ENCODE results near the gene MCF2L.

The MCF2L gene

DNA sequence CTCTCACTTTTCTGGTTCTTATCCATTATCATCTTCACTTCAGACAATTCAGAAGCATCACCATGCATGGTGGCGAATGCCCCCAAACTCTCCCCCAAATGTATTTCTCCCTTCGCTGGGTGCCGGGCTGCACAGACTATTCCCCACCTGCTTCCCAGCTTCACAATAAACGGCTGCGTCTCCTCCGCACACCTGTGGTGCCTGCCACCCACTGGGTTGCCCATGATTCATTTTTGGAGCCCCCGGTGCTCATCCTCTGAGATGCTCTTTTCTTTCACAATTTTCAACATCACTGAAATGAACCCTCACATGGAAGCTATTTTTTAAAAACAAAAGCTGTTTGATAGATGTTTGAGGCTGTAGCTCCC, 150.8 kb downstream of the MCF2L start:
- DNase-seq = no peak

DNA sequence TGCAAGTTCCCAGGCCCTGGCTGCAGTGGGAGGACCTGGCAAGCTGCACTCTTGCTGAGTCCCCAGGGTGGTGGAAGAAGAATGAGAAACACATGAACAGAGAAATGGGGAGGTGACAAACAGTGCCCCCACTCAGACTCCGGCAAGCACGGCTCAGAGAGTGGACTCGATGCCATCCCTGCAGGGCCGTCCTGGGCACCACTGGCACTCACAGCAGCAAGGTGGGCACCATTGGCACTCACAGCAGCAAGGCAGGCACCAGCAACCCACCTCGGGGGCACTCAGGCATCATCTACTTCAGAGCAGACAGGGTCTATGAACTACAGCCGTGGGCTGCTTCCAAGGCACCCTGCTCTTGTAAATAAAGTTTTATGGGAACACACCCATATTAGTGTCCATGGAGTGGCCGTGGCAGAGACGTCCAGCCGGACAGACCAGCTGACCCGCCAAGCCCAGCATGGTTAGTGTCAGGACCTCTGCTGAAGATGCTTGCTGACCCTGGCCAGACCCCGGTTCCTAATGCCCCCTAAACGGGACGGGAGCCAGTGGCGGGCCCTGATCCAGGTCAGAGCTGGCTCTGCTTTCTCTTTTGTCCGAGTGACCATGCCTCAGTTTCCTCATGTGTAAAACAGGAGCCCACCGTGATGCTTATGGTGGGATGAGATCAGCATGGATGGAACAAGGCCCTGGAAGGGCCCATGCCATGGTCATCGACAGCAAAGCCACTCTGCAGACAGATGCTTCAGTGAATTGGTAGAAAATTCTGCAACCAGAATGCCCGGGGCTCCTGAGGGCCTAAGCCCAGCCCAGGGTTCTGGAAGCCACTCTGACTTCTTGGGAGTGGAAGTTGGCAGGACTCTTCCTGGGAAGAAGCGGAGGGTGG, 151.5 kb downstream of the MCF2L start:
- no peak for DNase-seq

DNA sequence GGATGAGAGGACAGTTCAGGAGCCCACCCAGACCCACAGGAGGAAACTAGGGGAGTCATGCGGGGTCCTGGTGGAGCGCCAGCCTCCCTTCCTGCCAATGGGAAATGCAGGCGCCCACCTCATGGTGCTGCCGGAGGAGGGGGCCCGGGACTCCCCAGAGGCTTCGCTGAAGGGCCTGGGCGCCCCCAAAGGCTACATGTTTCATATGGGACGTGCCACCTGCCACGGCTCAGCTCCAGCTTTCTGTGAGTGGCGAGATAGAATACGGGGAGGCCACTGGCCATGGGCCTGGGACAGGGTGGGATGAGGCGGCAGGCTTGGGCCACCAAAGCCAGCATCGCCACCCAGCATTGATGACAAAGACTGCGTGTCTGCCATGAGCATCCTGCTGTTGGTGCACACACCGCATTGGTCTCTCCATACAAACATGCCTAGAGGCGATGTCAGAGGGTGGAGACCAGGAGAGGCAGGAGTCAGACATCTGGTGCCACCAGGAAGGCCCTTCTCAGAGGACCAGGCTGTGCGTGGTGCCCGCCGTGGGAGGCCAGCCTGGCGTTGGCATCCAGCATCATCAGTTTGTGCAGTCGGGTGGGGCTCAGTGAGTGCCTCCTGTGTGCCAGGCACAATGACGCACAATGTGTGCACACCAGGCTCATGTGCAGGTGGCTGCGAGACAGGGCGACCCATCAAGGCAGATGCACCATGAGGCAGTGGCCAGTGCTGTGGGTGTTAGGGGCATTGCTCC, 152.3 kb downstream of the MCF2L start:
- DNase-seq = no peak

DNA sequence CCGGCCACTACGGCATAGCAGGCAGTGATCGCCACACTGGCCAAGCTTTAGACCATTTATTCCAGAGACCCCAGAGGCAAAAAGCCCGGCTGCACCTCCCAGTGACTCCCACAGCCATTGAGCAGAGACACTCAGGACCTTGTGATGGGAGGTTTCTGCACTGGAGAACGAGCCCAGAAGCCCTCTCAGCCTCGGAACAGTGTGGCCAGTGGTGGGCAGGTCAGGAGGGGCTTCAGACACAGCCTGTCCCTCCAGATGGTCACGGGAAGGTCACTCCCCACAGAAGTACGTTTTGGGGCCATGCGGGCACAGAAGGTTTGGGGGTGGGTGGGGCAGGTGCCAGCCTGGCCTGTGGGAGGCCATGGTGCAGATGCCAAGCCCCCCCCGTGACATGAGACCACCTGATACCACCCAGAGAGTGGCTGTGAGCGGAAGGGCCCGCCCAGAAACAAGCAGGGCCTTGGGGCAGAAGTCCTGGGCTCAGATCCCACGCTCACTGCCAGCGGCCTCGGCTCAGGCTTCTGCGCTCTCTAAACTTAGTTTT, 153.0 kb downstream of the MCF2L start:
- no peak for DNase-seq

DNA sequence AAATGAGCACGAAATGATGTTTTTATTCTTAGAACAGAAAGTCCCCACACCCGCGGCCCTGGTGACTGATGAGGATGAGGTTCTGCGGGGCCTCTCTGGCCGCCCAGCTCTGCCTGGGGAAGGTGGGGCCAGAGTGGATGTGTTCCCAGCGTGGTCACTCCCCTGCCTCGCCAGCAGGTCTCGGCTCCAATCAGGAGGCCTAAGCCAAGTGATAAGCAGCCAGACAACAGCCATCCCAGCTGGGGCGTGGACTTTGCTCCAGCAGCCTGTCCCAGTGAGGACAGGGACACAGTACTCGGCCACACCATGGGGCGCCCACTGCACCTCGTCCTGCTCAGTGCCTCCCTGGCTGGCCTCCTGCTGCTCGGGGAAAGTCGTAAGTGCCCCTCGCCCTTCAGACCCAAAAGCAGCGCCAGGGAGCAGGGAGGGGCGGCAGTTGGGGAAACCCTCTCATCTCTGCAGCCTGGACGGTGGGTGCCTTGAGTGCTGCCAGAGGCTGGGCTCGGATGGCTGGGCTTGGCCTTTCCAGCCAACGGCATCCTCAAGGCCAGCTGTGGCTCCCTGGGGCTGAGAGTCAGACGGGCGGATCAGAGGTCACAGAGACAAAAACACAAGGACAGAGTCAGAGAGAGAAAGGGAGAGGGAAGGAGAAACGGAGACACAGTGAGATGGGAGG, 153.7 kb downstream of the MCF2L start, which contains the start of gene F10:
TSS of gene F10 (plus strand) at position 250 of the 676 bp plus-strand sequence. CDS start at position 307, 57 bp downstream.
- DNase-seq = peak; percentile 43

DNA sequence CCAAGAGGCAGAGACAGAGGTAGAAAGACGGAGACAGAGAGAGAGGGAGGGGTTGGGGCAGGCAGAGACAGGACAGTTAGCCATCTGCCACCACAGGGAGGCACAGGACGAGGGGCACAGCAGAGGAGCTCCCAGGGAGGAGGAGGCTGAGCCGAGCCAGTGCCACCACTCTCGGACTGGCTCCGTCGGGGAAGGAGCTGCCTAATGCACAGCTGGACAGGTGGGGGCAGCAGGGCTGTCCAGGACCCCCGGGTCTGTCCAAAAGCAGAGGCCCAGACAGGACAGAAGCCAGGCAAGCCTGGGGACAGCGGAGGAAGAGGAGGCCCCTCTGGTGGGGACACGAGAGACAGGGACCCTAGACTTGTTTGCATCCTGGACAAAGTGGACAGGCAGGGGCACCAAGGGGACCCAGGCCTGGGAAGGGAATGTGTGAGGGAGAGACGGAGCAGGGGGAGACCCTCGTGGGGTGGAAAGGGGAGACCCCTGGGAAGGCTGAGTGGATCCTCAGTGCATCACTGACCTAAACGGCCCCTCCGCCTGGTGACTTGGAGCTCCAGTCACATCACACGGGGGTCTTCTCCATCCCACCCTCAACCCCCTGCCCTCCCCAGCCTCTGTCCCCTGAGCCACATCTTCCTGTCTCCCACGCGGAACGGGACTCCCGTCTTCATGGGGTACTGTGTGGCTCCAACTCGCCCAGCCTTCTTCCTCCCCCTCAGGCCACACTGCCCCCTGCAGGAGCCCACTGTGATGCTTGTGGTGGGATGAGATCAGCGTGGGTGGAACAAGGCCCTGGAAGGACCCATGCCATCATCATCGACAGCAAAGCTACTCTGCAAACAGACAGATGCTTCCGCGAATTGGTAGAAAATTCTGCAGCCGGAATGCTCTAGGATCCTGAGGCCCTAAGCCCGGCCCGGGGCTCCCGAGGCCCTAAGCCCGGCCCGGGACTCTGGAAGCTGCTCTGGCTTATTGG, 154.5 kb downstream of the MCF2L start:
- DNase-seq = no peak

DNA sequence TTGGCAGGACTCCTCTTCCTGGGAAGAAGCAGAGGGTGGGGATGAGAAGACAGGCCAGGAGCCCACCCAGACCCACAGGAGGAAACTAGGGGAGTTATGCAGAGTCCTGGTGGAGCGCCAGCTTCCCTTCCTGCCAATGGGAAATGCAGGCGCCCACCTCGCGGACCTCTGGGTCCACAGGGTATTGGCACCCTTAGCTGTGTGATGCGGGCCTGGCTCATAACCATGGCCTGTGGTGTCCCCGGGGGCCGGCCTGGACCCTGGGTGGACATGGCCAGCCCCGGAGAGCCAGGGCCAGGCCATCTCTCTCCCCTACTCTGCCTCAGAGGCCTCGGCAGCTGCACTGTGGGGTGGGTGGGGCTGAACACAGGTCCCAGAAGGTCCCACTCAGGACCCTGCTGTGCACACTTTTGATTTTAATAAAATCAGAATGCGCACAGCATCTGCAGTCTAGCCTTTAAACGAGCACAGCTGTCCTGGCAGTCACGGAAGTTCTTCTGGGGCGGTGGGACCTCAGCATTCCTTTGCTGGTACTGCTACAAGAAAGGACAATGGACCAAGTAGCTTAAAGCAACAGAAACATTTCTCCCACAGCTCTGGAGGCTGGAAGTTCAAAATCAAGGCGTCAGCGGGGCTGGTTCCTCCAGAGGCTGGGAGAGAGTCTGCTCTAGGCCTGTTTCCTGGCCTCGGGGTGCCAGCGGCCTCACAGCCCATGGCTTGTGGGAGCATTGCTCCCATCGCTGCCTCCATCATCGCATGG, 155.4 kb downstream of the MCF2L start:
- no peak for DNase-seq

DNA sequence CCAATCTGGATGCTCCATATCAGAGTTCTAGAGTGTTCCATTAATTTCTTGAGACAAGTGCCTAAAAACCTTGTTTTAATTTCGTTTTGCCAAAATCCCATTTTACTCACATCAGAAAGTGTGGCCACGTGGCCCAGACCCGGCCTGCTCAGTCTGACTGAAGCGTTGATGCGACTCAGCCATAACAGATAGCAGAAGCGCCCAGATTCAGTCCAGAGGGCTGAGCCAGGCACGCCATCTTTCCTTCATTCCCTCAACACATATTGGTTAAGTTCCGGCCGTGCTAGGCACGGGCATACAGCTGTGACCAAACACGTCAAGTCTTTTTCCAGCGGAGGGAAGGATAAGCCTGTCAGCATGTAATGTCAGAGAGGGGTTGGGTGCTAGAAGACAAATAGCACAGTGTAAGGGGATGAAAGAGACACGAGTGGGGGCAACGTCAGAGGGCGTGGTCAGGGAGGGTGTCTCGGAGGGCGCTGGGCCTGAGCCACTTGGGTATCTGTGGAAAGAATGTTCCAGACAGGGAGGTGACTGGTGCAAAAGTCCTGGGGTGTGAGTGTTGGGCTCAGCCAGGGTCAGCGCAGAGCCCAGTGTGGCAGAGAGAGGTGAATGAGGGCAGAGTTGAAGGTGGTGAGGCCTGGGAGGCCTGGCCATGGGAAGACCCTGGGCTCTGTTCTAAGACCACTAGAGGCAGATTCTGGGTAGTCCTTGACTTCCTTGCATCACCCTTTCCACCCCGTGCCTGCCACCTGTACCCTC, 156.7 kb downstream of the MCF2L start:
- DNase-seq = no peak

DNA sequence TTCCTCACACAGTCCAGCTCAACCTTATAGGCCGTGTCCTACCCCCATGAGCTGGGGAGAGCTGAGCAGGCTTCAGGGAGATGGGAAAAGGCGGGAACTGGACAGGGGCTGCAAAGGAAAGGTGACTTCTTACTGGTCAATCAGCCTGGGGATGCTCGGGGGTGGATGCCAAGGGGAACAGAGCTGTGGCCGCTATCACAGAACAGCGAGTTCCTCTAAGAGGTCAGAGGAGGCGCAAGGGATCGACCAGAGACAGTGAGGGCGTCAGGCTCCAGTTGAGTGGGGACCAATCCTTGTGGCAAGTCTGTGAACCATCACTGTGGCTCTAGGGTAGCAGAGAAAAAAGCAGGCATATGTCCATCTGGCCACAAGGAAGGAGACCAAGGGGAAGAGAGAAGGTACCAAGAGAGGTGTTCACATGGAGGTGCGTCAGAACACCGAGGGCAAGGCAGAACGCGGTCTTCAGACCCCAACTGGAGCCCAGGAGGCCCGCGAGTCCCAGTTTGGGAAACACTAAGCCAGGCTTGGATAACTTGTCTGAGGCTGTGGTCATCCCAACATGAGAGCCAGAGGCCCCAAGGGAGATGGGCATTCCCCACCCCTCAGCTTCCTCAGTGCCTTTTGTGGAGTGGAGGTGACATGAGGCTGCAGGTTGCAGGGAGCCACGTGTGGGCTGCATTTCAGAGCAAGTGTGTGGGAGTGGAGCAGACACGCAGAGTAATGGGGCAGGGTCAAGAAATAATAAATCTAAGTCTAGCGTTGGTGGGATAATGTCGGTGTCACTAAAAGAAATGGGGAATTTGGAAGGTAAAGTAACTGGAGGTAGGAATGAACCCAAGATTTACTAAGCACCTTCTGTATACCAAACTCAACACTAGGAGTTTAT, 157.5 kb downstream of the MCF2L start:
- no peak for DNase-seq

DNA sequence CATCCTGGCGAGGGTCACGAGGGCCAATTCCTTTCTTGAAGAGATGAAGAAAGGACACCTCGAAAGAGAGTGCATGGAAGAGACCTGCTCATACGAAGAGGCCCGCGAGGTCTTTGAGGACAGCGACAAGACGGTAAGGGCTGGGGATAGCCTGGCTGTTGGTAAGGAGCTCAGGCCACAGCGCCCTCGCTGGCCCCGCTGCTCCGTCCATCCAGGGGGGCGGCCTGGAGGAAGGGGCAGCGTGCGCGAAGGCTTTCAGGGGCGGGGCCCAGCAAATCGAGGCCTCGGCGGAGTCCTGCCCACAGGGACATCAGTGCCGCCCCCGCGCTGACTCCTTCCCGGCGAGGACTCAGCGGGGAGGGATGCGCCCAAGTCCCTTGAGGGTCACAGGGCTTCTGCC, 160.5 kb downstream of the MCF2L start:
- no peak for DNase-seq

DNA sequence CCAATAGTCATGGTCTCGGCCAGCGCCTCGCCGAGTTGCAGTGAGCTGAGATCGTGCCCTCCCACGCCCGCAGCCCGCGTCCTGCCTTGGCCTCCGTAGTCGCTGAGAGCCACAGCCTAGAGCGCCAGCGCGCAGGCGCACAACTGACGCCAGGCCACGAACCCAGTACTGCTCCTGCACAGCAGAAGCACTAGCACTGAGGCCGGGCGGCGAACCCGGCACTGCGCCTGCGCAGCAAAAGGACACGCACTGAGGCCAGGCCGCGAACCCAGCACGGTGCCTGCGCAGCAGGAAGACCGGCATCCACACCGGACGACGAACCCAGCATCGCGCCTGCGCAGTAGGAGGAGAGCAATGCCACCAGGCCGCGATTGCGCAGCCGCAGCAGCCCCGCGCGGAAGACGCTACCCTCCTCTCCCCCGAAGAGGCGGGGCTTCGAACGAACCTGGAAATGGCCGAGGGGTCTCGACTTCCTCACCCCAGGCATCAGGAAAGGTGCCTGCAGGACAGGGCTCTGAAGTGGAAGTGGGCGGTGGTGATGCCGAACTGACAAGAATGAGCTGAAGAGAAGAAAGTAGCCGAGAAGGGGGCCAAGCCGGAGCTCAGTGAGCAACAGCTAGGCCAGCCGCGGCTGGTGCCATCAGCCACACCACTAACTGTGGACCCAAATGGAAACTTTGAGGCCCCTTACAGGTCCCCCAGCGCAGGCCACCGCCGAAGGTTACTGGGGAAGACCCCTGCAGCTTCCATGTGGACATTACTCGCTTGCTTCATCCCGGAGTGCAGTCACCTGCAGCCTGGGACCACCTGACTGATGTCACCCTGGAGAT, 161.1 kb downstream of the MCF2L start:
- DNase-seq = no peak

DNA sequence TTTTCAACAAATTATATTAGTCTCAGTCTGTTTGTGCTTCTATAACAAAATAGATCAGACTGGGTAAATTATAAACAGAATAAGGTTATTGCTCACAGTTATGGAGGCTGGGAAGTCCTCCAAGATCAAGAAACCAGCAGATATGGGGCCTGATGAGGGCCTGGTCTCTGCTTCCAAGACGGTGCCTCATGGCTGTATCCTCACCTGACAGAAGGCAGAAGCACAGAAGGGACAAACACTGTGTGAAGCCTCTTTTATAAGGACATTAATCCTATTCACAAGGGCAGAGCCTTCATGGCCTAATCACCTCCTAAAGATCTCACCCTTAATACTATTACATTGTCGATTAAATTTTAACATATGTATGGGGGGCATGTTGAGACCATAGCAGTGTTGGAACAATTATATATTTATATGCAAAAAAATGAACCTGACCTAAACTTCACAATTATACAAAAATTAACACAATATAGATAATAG, 166.3 kb downstream of the MCF2L start:
- DNase-seq = no peak

DNA sequence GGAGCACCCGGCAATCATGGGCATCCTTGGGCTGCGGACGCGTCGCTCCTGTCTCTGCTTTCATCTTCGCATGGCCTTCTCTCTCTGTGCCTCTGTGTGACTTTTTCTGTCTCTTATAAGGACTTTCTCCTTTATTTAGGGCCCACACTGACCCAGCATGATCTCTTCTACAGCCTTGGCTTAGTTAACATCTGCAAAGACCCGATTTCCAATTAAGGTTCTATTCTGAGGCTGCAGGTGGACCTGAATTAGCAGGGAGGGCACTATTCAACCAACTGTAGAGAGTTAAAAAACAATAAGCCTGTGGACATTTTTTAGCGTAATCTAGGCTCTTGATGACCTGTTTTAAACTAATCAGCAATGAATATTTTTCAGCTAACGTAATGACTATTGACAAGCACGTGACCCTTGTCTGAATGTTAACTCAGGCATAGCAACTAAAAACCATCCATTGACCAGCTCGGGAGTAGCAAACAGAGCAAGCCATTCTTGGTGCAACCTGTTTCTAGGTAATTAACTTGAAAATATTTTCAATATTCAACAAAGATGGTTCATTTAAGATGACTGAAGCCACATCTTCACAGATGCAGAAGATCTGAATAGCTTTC, 168.8 kb downstream of the MCF2L start:
- no peak for DNase-seq

DNA sequence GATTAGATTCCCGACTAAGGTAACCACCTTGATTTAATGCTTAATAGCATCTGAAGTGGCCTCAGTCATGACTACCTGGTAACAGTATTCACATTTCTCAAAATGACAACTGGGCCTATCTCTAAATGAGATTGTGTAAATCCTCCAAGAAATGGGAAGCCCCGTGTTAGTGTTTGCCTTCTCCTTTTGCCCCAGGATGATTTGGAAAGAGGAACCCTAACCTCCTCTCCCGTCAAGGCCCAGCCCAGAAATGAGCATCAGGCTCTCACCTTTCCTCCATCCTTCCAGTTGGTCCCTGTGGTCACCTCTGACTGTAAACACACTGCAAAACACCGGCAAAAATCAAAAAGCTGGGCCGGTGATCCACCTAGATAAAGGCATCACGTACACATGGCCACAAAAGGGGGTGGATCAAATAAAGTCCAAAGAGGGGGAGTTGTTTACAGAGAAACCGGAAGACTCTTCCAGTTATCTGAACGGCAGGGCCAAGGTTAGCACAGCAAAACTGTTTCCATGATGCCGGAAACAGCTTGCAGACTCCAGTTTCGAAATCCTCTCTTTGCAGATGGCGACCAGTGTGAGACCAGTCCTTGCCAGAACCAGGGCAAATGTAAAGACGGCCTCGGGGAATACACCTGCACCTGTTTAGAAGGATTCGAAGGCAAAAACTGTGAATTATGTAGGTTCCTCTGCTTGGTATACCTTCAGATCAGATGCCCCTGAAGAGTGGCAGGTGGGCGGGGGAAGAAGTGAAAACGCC, 170.0 kb downstream of the MCF2L start:
- DNase-seq = no peak

DNA sequence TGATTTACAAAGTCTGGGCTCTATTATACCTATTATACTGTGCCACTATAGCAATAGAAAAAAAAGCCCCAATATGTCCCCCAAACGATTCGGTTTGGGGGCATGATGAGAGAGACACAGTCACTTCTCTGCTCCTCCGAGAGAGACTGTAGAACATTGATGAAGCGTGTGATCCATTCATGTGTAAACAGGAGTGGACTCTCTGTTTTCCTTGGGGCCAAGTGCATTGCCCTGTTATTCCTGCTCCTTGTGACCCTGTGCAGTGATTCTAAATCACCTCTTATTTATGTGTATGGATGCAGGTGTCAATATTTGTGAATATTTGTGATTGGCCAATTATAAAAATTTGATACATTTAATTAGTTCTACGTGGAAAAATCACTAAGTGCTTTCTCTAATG, 170.6 kb downstream of the MCF2L start:
- no peak for DNase-seq

DNA sequence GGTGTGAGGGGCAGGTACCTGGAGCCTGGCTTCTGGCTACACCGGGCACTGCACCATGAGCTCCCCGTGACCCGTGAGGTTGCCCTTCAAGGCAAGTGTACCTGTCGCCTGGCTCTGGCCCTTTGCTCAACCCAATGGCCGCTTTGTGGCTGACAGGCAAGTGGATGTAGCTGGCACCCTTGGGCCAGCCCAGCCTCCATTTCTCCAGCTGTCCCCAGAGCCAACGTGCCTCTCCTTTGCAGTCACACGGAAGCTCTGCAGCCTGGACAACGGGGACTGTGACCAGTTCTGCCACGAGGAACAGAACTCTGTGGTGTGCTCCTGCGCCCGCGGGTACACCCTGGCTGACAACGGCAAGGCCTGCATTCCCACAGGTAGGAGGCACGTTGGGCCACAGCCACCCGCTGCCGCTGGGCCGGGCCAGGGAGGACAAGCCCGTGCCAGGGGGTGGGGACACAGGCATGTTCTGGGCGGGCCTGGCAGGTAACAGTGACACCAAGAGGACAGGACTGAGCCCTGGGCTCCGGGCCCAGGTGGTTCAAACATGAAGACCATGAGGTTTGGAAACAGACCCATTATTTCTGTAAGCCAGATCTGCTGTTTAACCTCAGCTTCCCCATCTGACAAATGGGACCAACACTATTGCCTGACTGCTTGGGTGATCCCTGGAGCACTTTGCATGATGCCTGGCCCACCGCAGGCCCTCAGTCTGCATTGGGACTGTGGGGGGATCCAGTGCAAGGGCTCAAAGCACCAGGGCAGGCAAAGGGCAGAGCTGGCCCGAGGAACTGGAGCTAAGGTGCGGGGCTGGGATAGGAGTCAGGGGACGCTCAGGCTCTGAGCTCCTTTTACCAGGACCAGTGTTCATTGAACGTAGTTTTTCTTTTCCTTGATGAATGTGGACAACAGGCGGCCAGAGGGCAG, 171.9 kb downstream of the MCF2L start:
- no peak for DNase-seq
